HepG2 (cell line): ENCODE results near the gene AURKA.

Experiments
- BRD4 ChIP-seq: sonication (generic); formaldehyde crosslinking; IDR thresholded peaks from 2 replicates; pipeline ENCODE4 v1.4.0; 2020; ENCODE audit warnings: missing genetic modification reagents
- CEBPB ChIP-seq: IDR thresholded peaks from 2 replicates; pipeline ENCODE4 v1.6.1; 2011; ENCODE audit warnings: low read depth, low read length, improper control_type of control experiment, borderline replicate concordance
- ERF ChIP-seq: IDR thresholded peaks from 2 replicates; pipeline ENCODE4 v1.6.1; 2018; ENCODE audit warnings: missing biosample characterization, missing genetic modification reagents
- IRF9 ChIP-seq: sonication (generic); formaldehyde crosslinking; IDR thresholded peaks from 2 replicates; pipeline ENCODE4 v1.8.0; 2022; ENCODE audit warnings: missing genetic modification reagents, mild to moderate bottlenecking, borderline replicate concordance
- PHF5A ChIP-seq: IDR thresholded peaks from one replicate; pipeline ENCODE4 v1.6.1; 2018; ENCODE audit warnings: low read depth, missing genetic modification reagents; ENCODE audit not compliant: unreplicated experiment
- POLR2A ChIP-seq, 2 experiments: IDR thresholded peaks; 2 replicates each; pipeline ENCODE4 v1.6.1; 2011; ENCODE audit warnings: low read depth in 2 of 2, low read length in 2 of 2, mild to moderate bottlenecking in 1 of 2, moderate library complexity in 1 of 2; ENCODE audit not compliant: insufficient read depth in 1 of 2
- ZNF251 ChIP-seq: sonication (generic); formaldehyde crosslinking; IDR thresholded peaks from 2 replicates; pipeline ENCODE4 v1.9.0; 2021; ENCODE audit warnings: mild to moderate bottlenecking, missing genetic modification reagents
- ZNF331 ChIP-seq: sonication (generic); formaldehyde crosslinking; IDR thresholded peaks from 2 replicates; pipeline ENCODE4 v1.4.0; 2020; ENCODE audit warnings: missing genetic modification reagents
- ZNF891 ChIP-seq: sonication (generic); formaldehyde crosslinking; IDR thresholded peaks from 2 replicates; pipeline ENCODE4 v1.5.0; 2020; ENCODE audit warnings: mild to moderate bottlenecking, missing genetic modification reagents

GRCh38 chr20:56428410-56428809 is 36.4 kb upstream of the AURKA start:
- no peak for TF ChIP-seq CEBPB
- TF ChIP-seq ZNF331 (CRISPR knock-in tag), result no peak
- no peak for TF ChIP-seq ERF (CRISPR knock-in tag)
- TF ChIP-seq POLR2A (IDR thresholded peaks at IDR 0.05; ENCODE audit: insufficient read depth in 1 of 2, low read depth in 2 of 2, low read length in 2 of 2), result no peak
- no peak for TF ChIP-seq IRF9 (CRISPR knock-in tag)
- TF ChIP-seq BRD4 (CRISPR knock-in tag), result no peak
- TF ChIP-seq ZNF251, result no peak
- no peak for TF ChIP-seq PHF5A
- no peak for TF ChIP-seq ZNF891 (CRISPR knock-in tag)
